ENCODE data around the gene CCDC85C. TPM values are rescaled to one million over a fixed set of nuclear protein-coding genes. Genes with fewer than 3 reads are reported as not detected.

CCDC85C gene
- total RNA-seq, 1 donor from 2014 or later = 4.4 TPM

DNA sequence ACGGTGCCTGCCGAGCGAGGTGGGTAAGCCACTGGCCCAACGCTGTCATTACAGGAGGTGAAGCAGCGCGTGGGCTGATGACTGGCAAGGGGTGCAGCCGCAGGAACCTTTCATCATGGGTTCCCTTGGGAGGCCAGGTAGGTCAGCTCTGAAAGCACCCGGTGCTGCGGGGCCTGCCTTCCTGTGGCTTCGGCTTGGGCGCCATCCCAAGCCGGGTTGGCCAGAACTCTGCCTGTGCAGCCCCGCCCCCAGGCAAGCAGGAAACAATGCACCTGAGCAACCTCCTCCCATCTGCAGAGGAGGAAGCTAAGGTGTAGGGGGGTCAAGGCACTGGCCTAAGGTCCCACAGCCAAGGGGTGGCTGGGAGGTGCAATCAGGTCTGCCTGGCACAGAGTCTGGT is 21.0 kb upstream of the CCDC85C start:
- no peak for DNase-seq (ENCODE audit: extremely low spot score, unreplicated experiment)
- Mint-ChIP-seq H3K4me1 (ENCODE audit: unreplicated experiment) (peaks cover 11% of the 10 kb centered on the region), H3K9me3 (ENCODE audit: unreplicated experiment) (no peaks in the 10 kb centered on the region), H3K4me3 (ENCODE audit: unreplicated experiment) (no peak overlapping the region), H3K27me3 (ENCODE audit: unreplicated experiment) (no peaks in the 10 kb centered on the region), H3K36me3 (ENCODE audit: unreplicated experiment) (no peaks in the 10 kb centered on the region), H3K27ac (ENCODE audit: unreplicated experiment) (no peak overlapping the region)
- TF ChIP-seq CTCF (IDR thresholded peaks at IDR 0.05) = no peak

DNA sequence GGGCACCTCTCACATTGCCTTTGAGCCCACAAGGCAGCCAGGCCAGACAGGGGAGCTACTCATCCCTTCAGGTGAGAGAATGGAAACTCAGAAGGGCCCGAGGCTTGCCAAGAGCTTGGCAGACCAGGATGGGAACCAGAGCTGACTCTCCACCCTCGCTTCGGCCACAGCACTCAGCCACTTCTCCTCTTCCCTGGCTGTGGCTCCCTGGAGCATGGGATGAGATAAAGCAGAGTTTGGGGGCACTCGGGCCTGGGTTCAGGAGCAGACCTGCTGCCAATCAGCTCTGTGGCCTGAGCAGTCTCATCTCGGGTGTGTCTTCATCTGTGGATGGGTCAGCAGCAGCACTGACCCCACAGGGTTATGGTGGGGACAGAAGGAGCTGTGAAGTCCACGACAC is 20.0 kb upstream of the CCDC85C start:
- Mint-ChIP-seq H3K9me3 (ENCODE audit: unreplicated experiment) (no peaks in the 10 kb centered on the region), H3K36me3 (ENCODE audit: unreplicated experiment) (no peaks in the 10 kb centered on the region), H3K27me3 (ENCODE audit: unreplicated experiment) (no peaks in the 10 kb centered on the region), H3K4me3 (ENCODE audit: unreplicated experiment) (no peak overlapping the region), H3K4me1 (ENCODE audit: unreplicated experiment) (peaks cover 14% of the 10 kb centered on the region), H3K27ac (ENCODE audit: unreplicated experiment) (no peak overlapping the region)
- no peak for DNase-seq (ENCODE audit: extremely low spot score, unreplicated experiment)
- TF ChIP-seq CTCF (IDR thresholded peaks at IDR 0.05) = no peak

DNA sequence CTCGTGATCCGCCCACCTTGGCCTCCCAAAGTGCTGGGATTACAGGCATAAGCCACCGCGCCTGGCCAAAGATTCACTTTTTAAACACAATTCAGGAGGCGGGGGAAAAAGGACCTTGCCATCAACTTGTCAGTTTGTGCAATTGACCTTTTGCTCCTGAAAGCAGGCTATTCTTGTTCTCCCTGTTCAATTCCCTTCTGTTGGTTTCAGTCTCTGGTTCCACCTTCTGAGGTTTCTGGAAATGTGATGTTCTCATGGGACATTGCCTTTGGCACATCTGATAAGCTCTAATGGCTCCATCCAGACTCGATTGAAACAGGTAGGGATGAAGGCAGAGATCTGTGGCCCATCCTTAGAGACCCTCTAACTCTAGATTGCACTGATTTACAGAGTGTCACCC is 17.9 kb upstream of the CCDC85C start:
- H3K27me3 Mint-ChIP-seq (ENCODE audit: unreplicated experiment) = peaks cover 2% of the 10 kb centered on the region
- H3K27ac Mint-ChIP-seq (ENCODE audit: unreplicated experiment) = no peak overlapping the region
- no peaks in the 10 kb centered on the region for H3K36me3 Mint-ChIP-seq (ENCODE audit: unreplicated experiment)
- no peaks in the 10 kb centered on the region for H3K9me3 Mint-ChIP-seq (ENCODE audit: unreplicated experiment)
- no peak for TF ChIP-seq CTCF (IDR thresholded peaks at IDR 0.05)
- no peak overlapping the region for H3K4me3 Mint-ChIP-seq (ENCODE audit: unreplicated experiment)
- DNase-seq (ENCODE audit: extremely low spot score, unreplicated experiment) = no peak
- peaks cover 10% of the 10 kb centered on the region for H3K4me1 Mint-ChIP-seq (ENCODE audit: unreplicated experiment)

GRCh38 chr14:99619835-99620834 is 16.1 kb upstream of the CCDC85C start:
- Mint-ChIP-seq H3K4me3 (ENCODE audit: unreplicated experiment) (no peak overlapping the region), H3K27me3 (ENCODE audit: unreplicated experiment) (peaks cover 2% of the 10 kb centered on the region), H3K9me3 (ENCODE audit: unreplicated experiment) (no peaks in the 10 kb centered on the region), H3K36me3 (ENCODE audit: unreplicated experiment) (no peaks in the 10 kb centered on the region), H3K4me1 (ENCODE audit: unreplicated experiment) (peaks cover 22% of the 10 kb centered on the region), H3K27ac (ENCODE audit: unreplicated experiment) (no peak overlapping the region)
- no peak for DNase-seq (ENCODE audit: extremely low spot score, unreplicated experiment)
- TF ChIP-seq CTCF (IDR thresholded peaks at IDR 0.05) = no peak
